IPS DF 6.9 (cell line): Measurements from ENCODE around the gene SLC12A8.

ENCODE experiments used
- DNase-seq: peaks from one replicate; pipeline ENCODE4 v3.0.0-alpha.2; 2013; ENCODE audit warnings: low read depth, low spot score
- H3K27ac ChIP-seq: one replicate; pipeline ENCODE4 v1.5.1; 2013; ENCODE audit warnings: low read length, control low read depth
- H3K27me3 ChIP-seq: 2 replicates; pipeline ENCODE4 v1.6.1; 2013; ENCODE audit warnings: mild to moderate bottlenecking, low read length; ENCODE audit not compliant: control insufficient read depth, insufficient read depth
- H3K36me3 ChIP-seq: 2 replicates; pipeline ENCODE4 v1.6.1; 2013; ENCODE audit warnings: low read length; ENCODE audit not compliant: control insufficient read depth, insufficient read depth
- H3K4me1 ChIP-seq: 2 replicates; pipeline ENCODE4 v1.6.1; 2013; ENCODE audit warnings: low read length; ENCODE audit not compliant: control insufficient read depth, insufficient read depth
- H3K4me3 ChIP-seq: 2 replicates; pipeline ENCODE4 v1.5.1; 2013; ENCODE audit warnings: mild to moderate bottlenecking, low read length
- H3K9me3 ChIP-seq: 2 replicates; pipeline ENCODE4 v1.6.1; 2013; ENCODE audit warnings: low read length, inconsistent platforms; ENCODE audit not compliant: control insufficient read depth, insufficient read depth
- WGBS: extraction: QIAGEN DNeasy Blood & Tissue Kit; methylation state at CpG from one replicate; pipeline ENCODE4 v1.1.7; 2013; ENCODE audit warnings: mixed read lengths, missing lambda C conversion rate; ENCODE audit not compliant: insufficient read length, insufficient coverage; 5-methylcytosine and 5-hydroxymethylcytosine counted together

Gene SLC12A8

GRCh38 chr3:125188955-125189354 lies 23.6 kb downstream of the SLC12A8 start:
- no peaks in the 10 kb centered on the region for H3K27me3 ChIP-seq
- peaks cover 5% of the 10 kb centered on the region; the same call in 1 of the 2 replicates for H3K36me3 ChIP-seq
- H3K9me3 ChIP-seq = no peaks in the 10 kb centered on the region
- H3K27ac ChIP-seq = no peak overlapping the region
- DNase-seq = no peak
- no CpG with 5 or more reads among the region's 2 CpGs for WGBS
- peaks cover 1% of the 10 kb centered on the region for H3K4me1 ChIP-seq
- no peak overlapping the region for H3K4me3 ChIP-seq

- Histone ChIP-seq H3K4me1 (peaks cover 3% of the 10 kb centered on the region), H3K36me3 (peaks cover 5% of the 10 kb centered on the region; the same call in 1 of the 2 replicates), H3K4me3 (no peak overlapping the region), H3K27me3 (no peaks in the 10 kb centered on the region), H3K27ac (no peak overlapping the region), H3K9me3 (no peaks in the 10 kb centered on the region)
- DNase-seq = no peak
- WGBS = no CpG with 5 or more reads among the region's 5 CpGs
Observed at GRCh38 chr3:125187599-125187910, 25.0 kb downstream of the SLC12A8 start.

- Histone ChIP-seq H3K9me3 (no peaks in the 10 kb centered on the region), H3K36me3 (peaks cover 5% of the 10 kb centered on the region; the same call in 1 of the 2 replicates), H3K4me3 (no peak overlapping the region), H3K27ac (no peak overlapping the region), H3K4me1 (peaks cover 3% of the 10 kb centered on the region), H3K27me3 (no peaks in the 10 kb centered on the region)
- DNase-seq = no peak
- no CpG with 5 or more reads among the region's 20 CpGs for WGBS
Observed at GRCh38 chr3:125186800-125187598, 25.5 kb downstream of the SLC12A8 start.

GRCh38 chr3:125186261-125186787 lies 26.2 kb downstream of the SLC12A8 start:
- no CpG with 5 or more reads among the region's 10 CpGs for WGBS
- Histone ChIP-seq H3K4me1 (peaks cover 3% of the 10 kb centered on the region), H3K4me3 (no peak overlapping the region), H3K36me3 (peaks cover 5% of the 10 kb centered on the region; the same call in 1 of the 2 replicates), H3K27ac (no peak overlapping the region), H3K27me3 (no peaks in the 10 kb centered on the region), H3K9me3 (no peaks in the 10 kb centered on the region)
- no peak for DNase-seq

GRCh38 chr3:125185805-125186204 lies 26.7 kb downstream of the SLC12A8 start:
- Histone ChIP-seq H3K4me3 (no peak overlapping the region), H3K27me3 (no peaks in the 10 kb centered on the region), H3K9me3 (no peaks in the 10 kb centered on the region), H3K27ac (no peak overlapping the region), H3K4me1 (peaks cover 3% of the 10 kb centered on the region), H3K36me3 (peaks cover 5% of the 10 kb centered on the region; the same call in 1 of the 2 replicates)
- WGBS = no CpG with 5 or more reads among the region's 3 CpGs
- no peak for DNase-seq

- no peaks in the 10 kb centered on the region for H3K27me3 ChIP-seq
- no peak overlapping the region for H3K27ac ChIP-seq
- no peak for DNase-seq
- H3K9me3 ChIP-seq = no peaks in the 10 kb centered on the region
- no peak overlapping the region for H3K4me3 ChIP-seq
- no CpG with 5 or more reads among the region's 1 CpG for WGBS
- no peaks in the 10 kb centered on the region for H3K36me3 ChIP-seq
- 0 out of 2 replicates have a peak, but pooled peaks cover 1% of the 10 kb centered on the region for H3K4me1 ChIP-seq
Observed at GRCh38 chr3:125179884-125180240, 32.7 kb downstream of the SLC12A8 start.

GRCh38 chr3:125179143-125179883 lies 33.2 kb downstream of the SLC12A8 start:
- Histone ChIP-seq H3K4me1 (0 out of 2 replicates have a peak, but pooled peaks cover 1% of the 10 kb centered on the region), H3K9me3 (no peaks in the 10 kb centered on the region), H3K27me3 (no peaks in the 10 kb centered on the region), H3K27ac (no peak overlapping the region), H3K4me3 (no peak overlapping the region), H3K36me3 (no peaks in the 10 kb centered on the region)
- WGBS = no CpG with 5 or more reads among the region's 3 CpGs
- no peak for DNase-seq

GRCh38 chr3:125177746-125178145 lies 34.8 kb downstream of the SLC12A8 start:
- no peak overlapping the region for H3K4me3 ChIP-seq
- H3K36me3 ChIP-seq = no peaks in the 10 kb centered on the region
- WGBS = no CpG with 5 or more reads among the region's 13 CpGs
- no peaks in the 10 kb centered on the region for H3K4me1 ChIP-seq
- H3K9me3 ChIP-seq = no peaks in the 10 kb centered on the region
- no peak for DNase-seq
- no peak overlapping the region for H3K27ac ChIP-seq
- no peaks in the 10 kb centered on the region for H3K27me3 ChIP-seq

- WGBS = no CpG with 5 or more reads among the region's 7 CpGs
- Histone ChIP-seq H3K36me3 (no peaks in the 10 kb centered on the region), H3K4me1 (no peaks in the 10 kb centered on the region), H3K4me3 (no peak overlapping the region), H3K27ac (no peak overlapping the region), H3K9me3 (no peaks in the 10 kb centered on the region), H3K27me3 (no peaks in the 10 kb centered on the region)
- DNase-seq = no peak
Observed at GRCh38 chr3:125175295-125176078, 37.1 kb downstream of the SLC12A8 start.

GRCh38 chr3:125172346-125172745 lies 40.2 kb downstream of the SLC12A8 start:
- no peaks in the 10 kb centered on the region for H3K9me3 ChIP-seq
- H3K4me1 ChIP-seq = peaks cover 1% of the 10 kb centered on the region; the same call in 1 of the 2 replicates
- H3K36me3 ChIP-seq = no peaks in the 10 kb centered on the region
- no peaks in the 10 kb centered on the region for H3K27me3 ChIP-seq
- no peak overlapping the region for H3K4me3 ChIP-seq
- no peak for DNase-seq
- WGBS = no CpG with 5 or more reads among the region's 2 CpGs
- H3K27ac ChIP-seq = no peak overlapping the region
